Activated CD8-positive, alpha-beta memory T cell treated with anti-CD3 and anti-CD28 coated beads for 24 hours (primary cell): Measurements from ENCODE around the gene COQ10A.
A peak's percentile ranks its signal among the peaks of the same experiment; 100 is the strongest.
"Not testable (repeated sequence)": the region's sequence is repeated elsewhere in the genome, so short reads cannot be mapped to it uniquely, and the experiment has no call there.

Experiments
- DNase-seq: peaks from one replicate; pipeline ENCODE4 v3.0.0-alpha.2; 2020

Gene COQ10A

GRCh38 chr12:56282579-56282978 lies 15.8 kb downstream of the COQ10A start:
- DNase-seq = no peak

GRCh38 chr12:56284263-56284662 lies 17.5 kb downstream of the COQ10A start:
- not testable (repeated sequence) for DNase-seq

- DNase-seq = no peak
Measured at GRCh38 chr12:56286044-56286830, 19.5 kb downstream of the COQ10A start.

GRCh38 chr12:56288705-56289387 lies 22.1 kb downstream of the COQ10A start:
- no peak for DNase-seq

- no peak for DNase-seq
Measured at GRCh38 chr12:56293795-56294194, 27.1 kb downstream of the COQ10A start.

GRCh38 chr12:56296295-56296694 lies 29.6 kb downstream of the COQ10A start:
- no peak for DNase-seq

- DNase-seq = no peak
Measured at GRCh38 chr12:56297400-56297799, 30.7 kb downstream of the COQ10A start.

GRCh38 chr12:56298828-56299227 lies 32.1 kb downstream of the COQ10A start:
- DNase-seq = no peak

- no peak for DNase-seq
Measured at GRCh38 chr12:56299308-56299852, 32.6 kb downstream of the COQ10A start.

GRCh38 chr12:56299853-56300643 lies 33.3 kb downstream of the COQ10A start, which contains the start of gene CS:
Gene CS (minus strand): TSS chr12:56300330. CDS start chr12:56300201, 129 bp downstream.
- DNase-seq = peak; percentile 98

GRCh38 chr12:56300644-56301464 lies 34.1 kb downstream of the COQ10A start:
- DNase-seq = peak; percentile 59

GRCh38 chr12:56304276-56304675 lies 37.5 kb downstream of the COQ10A start:
- no peak for DNase-seq

GRCh38 chr12:56304872-56305590 lies 38.3 kb downstream of the COQ10A start:
- no peak for DNase-seq

- no peak for DNase-seq
Measured at GRCh38 chr12:56307221-56307965, 40.7 kb downstream of the COQ10A start.

GRCh38 chr12:56308714-56309113 lies 42.0 kb downstream of the COQ10A start:
- no peak for DNase-seq

GRCh38 chr12:56311003-56311402 lies 44.3 kb downstream of the COQ10A start:
- DNase-seq = no peak

GRCh38 chr12:56315249-56315621 lies 48.5 kb downstream of the COQ10A start:
- no peak for DNase-seq

- DNase-seq = peak; percentile 99
Measured at GRCh38 chr12:56315622-56316473, 49.1 kb downstream of the COQ10A start, which contains the start of gene CNPY2. Gene CNPY2 (minus strand): TSS chr12:56315988. CDS start chr12:56315217, 771 bp downstream.

GRCh38 chr12:56317675-56318074 lies 50.9 kb downstream of the COQ10A start:
- DNase-seq = no peak
